ENCODE data around the gene IFI35.
"Not testable (repeated sequence)": the region's sequence is repeated elsewhere in the genome, so short reads cannot be mapped to it uniquely, and the experiment has no call there.

Gene IFI35

GRCh38 chr17:43006639-43007551 is at the start of gene IFI35:
IFI35 (plus strand) TSS chr17:43006784; CDS start chr17:43006948, 164 bp downstream.
- DNase-seq, result peak; percentile 6

- peak; percentile 93 for DNase-seq
Observed at GRCh38 chr17:42964161-42964932, 42.2 kb upstream of the IFI35 start, which contains the start of gene AARSD1. AARSD1 (minus strand) TSS chr17:42964454; CDS start chr17:42964440, 14 bp downstream.

DNA sequence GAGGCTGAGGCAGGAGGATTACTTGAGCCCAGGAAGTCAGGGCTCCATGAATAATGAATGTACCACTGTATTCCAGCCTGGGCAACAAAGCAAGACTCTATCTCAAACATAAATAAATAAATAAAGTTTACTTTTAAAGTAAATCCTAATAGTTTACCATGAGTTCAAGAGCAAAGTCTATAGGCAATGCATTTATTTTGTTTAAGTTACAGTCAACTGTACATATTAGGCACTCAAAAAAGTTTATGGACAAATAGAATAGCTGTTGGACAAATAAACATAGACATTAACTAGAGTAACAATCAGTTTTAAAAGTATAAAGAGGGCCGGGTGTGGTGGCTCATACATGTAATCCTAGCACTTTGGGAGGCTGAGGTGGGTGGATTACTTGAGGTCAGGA is 38.7 kb upstream of the IFI35 start:
- DNase-seq, result no peak

DNA sequence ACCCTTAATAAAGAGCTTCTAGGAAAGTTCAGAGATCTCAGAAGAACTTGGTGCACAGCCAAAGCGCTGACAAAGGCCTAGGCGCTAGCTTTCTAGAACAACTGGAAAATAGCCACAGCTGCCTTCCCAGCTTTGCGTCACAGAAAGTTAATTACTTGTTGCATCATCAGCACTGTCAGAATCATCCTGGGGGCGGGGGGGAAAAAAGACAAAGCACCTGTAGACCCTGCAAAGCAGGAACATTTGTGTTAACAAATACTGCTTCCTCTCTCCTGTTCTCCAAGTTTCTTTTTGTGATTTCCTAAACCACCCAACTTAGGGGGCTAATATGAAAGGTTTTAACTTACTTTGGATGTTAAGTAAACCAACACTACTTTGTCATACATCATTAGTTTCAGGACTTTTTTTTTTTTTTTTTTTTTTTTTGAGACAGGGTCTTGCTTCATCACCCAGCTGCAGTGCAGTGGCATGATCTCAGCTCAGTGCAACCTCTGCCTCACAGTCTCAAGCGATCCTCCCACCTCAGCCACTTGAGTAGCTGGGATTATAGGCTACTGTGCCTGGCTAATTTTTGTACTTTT is 37.5 kb upstream of the IFI35 start:
- no peak for DNase-seq

DNA sequence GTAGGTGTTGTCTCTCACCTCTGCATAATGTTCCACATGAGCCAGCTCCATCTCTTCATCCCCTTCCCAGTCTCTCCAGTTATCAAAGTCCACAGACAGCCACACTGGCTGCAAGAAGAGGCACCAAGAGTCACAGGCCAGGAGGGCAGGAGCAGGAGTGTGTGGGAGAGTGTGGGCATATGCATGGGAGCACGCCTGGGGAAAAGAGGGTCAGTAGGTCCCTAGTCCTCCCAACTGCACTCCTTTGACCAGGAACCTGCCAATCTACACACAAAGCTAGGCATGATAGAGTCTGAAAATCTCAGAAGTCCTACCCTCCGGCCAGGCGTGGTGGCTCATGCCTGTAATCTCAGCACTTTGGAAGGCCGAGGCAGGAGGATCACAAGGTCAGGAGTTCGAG is 35.0 kb upstream of the IFI35 start:
- no peak for DNase-seq

DNA sequence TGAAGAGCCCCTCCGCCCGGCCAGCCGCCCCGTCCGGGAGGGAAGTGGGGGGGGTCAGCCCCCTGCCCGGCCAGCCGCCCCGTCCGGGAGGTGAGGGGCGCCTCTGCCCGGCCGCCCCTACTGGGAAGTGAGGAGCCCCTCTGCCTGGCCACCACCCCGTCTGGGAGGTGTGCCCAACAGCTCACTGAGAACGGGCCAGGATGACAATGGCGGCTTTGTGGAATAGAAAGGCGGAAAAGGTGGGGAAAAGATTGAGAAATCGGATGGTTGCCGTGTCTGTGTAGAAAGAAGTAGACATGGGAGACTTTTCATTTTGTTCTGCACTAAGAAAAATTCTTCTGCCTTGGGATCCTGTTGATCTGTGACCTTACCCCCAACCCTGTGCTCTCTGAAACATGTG is 33.3 kb upstream of the IFI35 start:
- not testable (repeated sequence) for DNase-seq

GRCh38 chr17:42975265-42975664 is 31.3 kb upstream of the IFI35 start:
- DNase-seq, result no peak

DNA sequence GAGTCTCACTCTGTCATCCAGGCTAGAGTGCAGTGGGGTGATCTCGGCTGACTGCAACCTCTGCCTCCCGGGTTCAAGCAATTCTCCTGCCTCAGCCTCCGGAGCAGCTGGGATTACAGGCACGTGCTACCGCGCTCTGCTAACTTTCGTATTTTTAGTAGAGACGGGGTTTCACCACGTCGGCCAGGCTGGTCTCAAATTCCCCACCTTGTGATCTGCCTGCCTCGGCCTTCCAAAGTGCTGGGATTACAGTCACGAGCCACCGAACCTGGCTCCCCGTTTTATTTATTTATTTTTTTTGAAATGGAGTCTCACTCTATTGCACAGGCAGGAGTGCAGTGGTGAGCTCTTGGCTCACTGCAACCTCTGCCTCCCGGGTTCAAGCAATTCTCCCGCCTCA is 30.9 kb upstream of the IFI35 start:
- not testable (repeated sequence) for DNase-seq

- peak; percentile 47 for DNase-seq
Observed at GRCh38 chr17:42979511-42980273, 26.9 kb upstream of the IFI35 start, which contains the start of gene PTGES3L. PTGES3L (minus strand) TSS chr17:42980080; CDS start chr17:42980053, 27 bp downstream.

- peak; percentile 97 for DNase-seq
Observed at GRCh38 chr17:42980274-42980765, 26.3 kb upstream of the IFI35 start, which contains the start of gene RUNDC1. RUNDC1 (plus strand) TSS chr17:42980565; CDS start chr17:42980577, 12 bp downstream.

GRCh38 chr17:42980766-42981397 is 25.7 kb upstream of the IFI35 start:
- DNase-seq, result peak; percentile 35

DNA sequence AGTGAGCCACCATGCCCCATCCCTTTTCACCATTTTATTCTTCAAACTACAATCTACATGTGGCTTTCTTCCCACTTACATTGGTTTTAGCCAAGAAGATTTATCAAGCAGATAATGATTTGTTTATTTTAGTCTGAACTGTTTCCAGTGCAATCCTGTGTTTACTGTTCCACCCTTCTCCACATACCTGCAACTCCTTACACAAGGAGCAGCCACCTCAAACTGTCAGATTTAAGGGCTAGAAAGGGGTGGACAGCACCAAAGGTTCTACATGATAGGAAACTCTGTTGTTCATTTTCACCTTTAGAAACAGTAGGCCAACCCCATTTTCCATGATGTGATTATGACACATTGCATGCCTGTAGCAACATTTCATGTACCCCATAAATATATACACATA is 24.3 kb upstream of the IFI35 start:
- DNase-seq, result no peak

GRCh38 chr17:42985225-42985624 is 21.4 kb upstream of the IFI35 start:
- DNase-seq, result no peak

DNA sequence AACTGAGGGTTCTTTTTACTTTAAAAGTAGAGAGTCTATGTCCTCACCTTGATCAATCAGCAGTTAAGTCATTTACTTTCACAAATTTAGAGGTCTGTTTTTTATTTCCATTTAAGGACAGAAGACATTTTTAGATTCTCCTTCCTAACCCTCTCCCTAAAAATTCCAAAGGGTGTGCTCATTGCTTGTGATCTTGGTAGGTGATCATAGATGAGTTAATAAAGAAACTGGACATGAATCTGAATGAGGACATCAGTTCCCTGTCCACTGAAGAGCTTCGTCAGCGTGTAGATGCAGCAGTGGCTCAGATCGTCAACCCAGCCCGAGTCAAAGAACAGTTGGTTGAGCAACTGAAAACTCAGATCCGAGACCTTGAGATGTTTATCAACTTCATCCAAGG is 17.4 kb upstream of the IFI35 start:
- no peak for DNase-seq

- no peak for DNase-seq
Observed at GRCh38 chr17:42989726-42990652, 16.6 kb upstream of the IFI35 start.

DNA sequence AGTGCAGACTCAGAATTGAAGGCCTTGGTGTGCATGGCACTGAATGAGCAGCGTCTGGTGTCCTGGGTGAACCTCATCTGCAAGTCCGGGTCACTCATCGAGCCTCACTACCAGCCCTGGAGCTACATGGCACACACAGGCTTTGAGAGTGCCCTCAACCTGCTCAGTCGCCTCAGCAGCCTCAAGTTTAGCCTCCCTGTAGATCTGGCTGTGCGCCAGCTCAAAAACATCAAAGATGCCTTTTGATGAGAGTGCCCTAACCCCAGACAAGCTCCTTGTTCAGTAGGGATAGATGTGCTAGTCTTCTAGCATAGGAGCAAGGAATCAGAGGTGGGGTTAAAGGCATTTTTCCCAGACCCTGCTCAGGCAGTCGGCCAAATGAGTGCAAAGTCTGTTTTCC is 15.1 kb upstream of the IFI35 start:
- no peak for DNase-seq

DNA sequence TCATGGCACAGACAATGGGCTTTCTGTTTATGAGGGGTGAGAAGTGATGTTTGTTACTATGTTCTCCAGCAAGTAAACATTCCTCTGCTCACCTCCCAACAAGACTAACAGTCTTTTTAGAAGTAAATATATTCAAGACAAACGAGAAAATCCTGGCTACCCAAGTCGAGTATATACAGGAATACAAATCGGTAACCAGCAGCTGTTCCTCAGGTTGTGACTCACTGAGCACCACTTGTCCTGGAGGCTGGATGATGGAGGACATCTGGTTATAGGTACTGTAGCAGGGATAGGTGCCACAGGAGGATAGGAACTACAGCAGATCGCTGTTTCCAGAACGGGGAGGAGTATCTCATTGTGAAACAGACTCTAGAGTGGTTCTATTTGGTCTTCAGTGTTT is 13.7 kb upstream of the IFI35 start:
- no peak for DNase-seq

- DNase-seq, result not testable (repeated sequence)
Observed at GRCh38 chr17:42993913-42994312, 12.7 kb upstream of the IFI35 start.

GRCh38 chr17:42997390-42997983 is 9.1 kb upstream of the IFI35 start:
- DNase-seq, result no peak

Data from NCI-H1436 (cell line).